ENCODE results near the gene CRKL. TPM values are rescaled to one million over a fixed set of nuclear protein-coding genes. Genes with fewer than 3 reads are reported as not detected.

Gene CRKL
- total RNA-seq, 1 donor from 2014 or later, result 59.6 TPM

DNA sequence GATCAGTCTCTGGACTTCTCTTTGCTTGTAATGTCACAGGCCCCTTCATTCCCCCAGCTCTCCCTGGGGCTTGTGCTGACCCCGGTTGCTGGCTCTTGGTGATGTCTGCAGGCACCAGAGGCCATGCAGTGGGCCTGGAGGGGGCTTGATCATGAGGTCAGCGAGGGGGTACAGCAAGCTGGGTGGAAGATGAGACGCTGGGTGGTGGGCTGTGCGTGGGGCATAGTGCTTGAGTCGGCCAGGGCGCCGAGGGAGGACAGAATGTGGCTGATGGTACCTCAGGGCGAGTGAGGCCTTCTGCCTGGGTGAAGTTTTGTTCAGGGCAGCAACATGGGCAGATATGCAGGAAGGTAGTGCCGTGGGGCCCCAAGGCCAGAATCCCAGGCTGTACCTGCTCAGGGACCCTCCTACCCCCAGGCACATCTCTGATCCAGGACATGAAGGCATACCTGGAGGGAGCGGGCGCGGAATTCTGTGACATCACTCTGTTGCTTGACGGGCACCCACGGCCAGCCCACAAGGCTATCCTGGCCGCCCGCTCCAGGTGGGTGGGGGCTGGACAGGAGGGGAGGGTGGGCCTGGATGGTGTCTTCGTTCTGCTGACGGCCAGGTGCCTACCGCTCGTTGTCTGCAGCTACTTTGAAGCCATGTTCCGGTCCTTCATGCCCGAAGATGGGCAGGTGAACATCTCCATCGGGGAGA, 78.3 kb downstream of the CRKL start:
- no peak overlapping the region for H3K4me3 Mint-ChIP-seq (ENCODE audit: unreplicated experiment)
- TF ChIP-seq, protein P1, sequence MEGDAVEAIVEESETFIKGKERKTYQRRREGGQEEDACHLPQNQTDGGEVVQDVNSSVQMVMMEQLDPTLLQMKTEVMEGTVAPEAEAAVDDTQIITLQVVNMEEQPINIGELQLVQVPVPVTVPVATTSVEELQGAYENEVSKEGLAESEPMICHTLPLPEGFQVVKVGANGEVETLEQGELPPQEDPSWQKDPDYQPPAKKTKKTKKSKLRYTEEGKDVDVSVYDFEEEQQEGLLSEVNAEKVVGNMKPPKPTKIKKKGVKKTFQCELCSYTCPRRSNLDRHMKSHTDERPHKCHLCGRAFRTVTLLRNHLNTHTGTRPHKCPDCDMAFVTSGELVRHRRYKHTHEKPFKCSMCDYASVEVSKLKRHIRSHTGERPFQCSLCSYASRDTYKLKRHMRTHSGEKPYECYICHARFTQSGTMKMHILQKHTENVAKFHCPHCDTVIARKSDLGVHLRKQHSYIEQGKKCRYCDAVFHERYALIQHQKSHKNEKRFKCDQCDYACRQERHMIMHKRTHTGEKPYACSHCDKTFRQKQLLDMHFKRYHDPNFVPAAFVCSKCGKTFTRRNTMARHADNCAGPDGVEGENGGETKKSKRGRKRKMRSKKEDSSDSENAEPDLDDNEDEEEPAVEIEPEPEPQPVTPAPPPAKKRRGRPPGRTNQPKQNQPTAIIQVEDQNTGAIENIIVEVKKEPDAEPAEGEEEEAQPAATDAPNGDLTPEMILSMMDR (IDR thresholded peaks at IDR 0.05; ENCODE audit: partially characterized antibody, unreplicated experiment), result no peak
- H3K4me1 Mint-ChIP-seq (ENCODE audit: low read depth, unreplicated experiment), result no peaks in the 10 kb centered on the region
- no peak overlapping the region for H3K27ac Mint-ChIP-seq (ENCODE audit: unreplicated experiment)
- peaks cover 2% of the 10 kb centered on the region for H3K27me3 Mint-ChIP-seq (ENCODE audit: unreplicated experiment)
- H3K9me3 Mint-ChIP-seq (ENCODE audit: unreplicated experiment), result peaks cover 1% of the 10 kb centered on the region
- H3K36me3 Mint-ChIP-seq (ENCODE audit: unreplicated experiment), result no peaks in the 10 kb centered on the region
- no peak for DNase-seq

- peaks cover 2% of the 10 kb centered on the region for H3K27me3 Mint-ChIP-seq (ENCODE audit: unreplicated experiment)
- H3K4me1 Mint-ChIP-seq (ENCODE audit: low read depth, unreplicated experiment), result no peaks in the 10 kb centered on the region
- H3K36me3 Mint-ChIP-seq (ENCODE audit: unreplicated experiment), result no peaks in the 10 kb centered on the region
- TF ChIP-seq, protein P1 (IDR thresholded peaks at IDR 0.05; ENCODE audit: partially characterized antibody, unreplicated experiment), result no peak
- H3K27ac Mint-ChIP-seq (ENCODE audit: unreplicated experiment), result no peak overlapping the region
- peaks cover 2% of the 10 kb centered on the region for H3K9me3 Mint-ChIP-seq (ENCODE audit: unreplicated experiment)
- no peak for DNase-seq
- H3K4me3 Mint-ChIP-seq (ENCODE audit: unreplicated experiment), result no peak overlapping the region
These were observed 78.8 kb downstream of the CRKL start for GRCh38 chr22:20996031-20996410.

- Mint-ChIP-seq H3K4me3 (ENCODE audit: unreplicated experiment) (no peak overlapping the region), H3K4me1 (ENCODE audit: low read depth, unreplicated experiment) (no peaks in the 10 kb centered on the region), H3K27me3 (ENCODE audit: unreplicated experiment) (peaks cover 4% of the 10 kb centered on the region), H3K9me3 (ENCODE audit: unreplicated experiment) (peaks cover 7% of the 10 kb centered on the region), H3K27ac (ENCODE audit: unreplicated experiment) (no peak overlapping the region), H3K36me3 (ENCODE audit: unreplicated experiment) (no peaks in the 10 kb centered on the region)
- TF ChIP-seq, protein P1 (IDR thresholded peaks at IDR 0.05; ENCODE audit: partially characterized antibody, unreplicated experiment), result no peak
- DNase-seq, result no peak
These were observed 79.7 kb downstream of the CRKL start for GRCh38 chr22:20996598-20997535.

- TF ChIP-seq, protein P1 (IDR thresholded peaks at IDR 0.05; ENCODE audit: partially characterized antibody, unreplicated experiment), result no peak
- H3K27ac Mint-ChIP-seq (ENCODE audit: unreplicated experiment), result no peak overlapping the region
- H3K27me3 Mint-ChIP-seq (ENCODE audit: unreplicated experiment), result peaks cover 4% of the 10 kb centered on the region
- H3K4me1 Mint-ChIP-seq (ENCODE audit: low read depth, unreplicated experiment), result no peaks in the 10 kb centered on the region
- H3K36me3 Mint-ChIP-seq (ENCODE audit: unreplicated experiment), result no peaks in the 10 kb centered on the region
- H3K9me3 Mint-ChIP-seq (ENCODE audit: unreplicated experiment), result peaks cover 10% of the 10 kb centered on the region
- no peak overlapping the region for H3K4me3 Mint-ChIP-seq (ENCODE audit: unreplicated experiment)
- no peak for DNase-seq
These were observed 80.5 kb downstream of the CRKL start for GRCh38 chr22:20997536-20998257.
